ENCODE results near the gene HLCS. TPM values are rescaled to one million over a fixed set of nuclear protein-coding genes. Genes with fewer than 3 reads are reported as not detected.

HLCS gene
- total RNA-seq, 2 donors from 2014 or later: 6.9 to 10.0 TPM

DNA sequence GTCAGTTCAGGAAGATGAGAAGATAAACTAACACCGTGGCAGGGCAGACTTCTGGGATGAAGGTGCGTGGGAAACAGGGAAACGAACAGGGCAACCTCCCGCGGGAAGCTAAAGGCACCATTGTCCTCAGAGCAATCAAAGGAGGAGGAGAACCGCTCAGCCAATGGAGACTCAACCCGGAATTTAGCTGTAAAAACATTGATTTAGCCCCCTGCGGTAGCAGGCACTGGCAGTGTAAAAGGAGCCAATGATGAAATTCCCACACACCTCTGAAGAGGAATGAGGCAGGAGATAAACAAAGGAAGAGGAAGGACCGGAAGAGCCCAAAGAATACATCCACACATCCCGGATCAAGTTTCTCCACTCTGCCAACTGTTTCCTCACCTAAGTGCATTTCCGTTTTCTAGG is 19.5 kb downstream of the HLCS start:
- Histone ChIP-seq H3K27me3 (no peaks in the 10 kb centered on the region), H3K9me3 (peaks cover 0 to 4% of the 10 kb centered on the region in 2 donors), H3K4me1 (no peaks in the 10 kb centered on the region), H3K4me3 (no peak overlapping the region), H3K36me3 (no peaks in the 10 kb centered on the region), H3K27ac (no peak overlapping the region)
- DNase-seq (ENCODE audit: low spot score): no peak
- TF ChIP-seq CTCF (IDR thresholded peaks at IDR 0.05): no peak

DNA sequence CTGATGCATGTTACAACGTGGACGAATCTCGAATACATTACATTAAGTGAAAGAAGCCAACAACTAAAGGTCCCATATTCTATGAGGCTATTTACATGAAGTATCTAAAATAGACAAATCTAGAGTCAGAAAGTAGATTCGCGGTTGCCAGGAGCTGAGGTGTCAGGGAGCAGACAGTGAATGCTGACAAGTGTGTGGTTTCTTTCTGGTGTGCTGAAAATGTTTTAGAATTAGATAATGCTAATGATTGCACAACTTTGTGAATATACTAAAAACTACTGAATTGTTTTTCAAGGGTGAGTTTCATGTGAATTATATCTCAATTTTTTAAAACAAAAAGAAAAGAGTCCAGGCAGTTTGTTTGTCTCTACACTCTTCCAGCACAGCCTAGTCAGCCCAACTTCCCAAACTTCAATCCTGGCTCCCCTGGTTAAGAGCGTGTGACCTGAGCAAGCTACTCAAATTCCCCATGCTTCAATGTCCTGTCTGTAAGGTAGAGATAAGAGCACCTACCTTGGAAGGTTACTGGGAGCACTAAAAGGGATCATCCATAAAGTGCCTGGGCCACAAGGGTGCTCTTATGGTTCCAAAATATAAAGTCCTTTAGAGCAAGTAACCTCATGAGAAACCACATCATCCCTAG is 20.9 kb downstream of the HLCS start:
- Histone ChIP-seq H3K36me3 (no peaks in the 10 kb centered on the region), H3K4me1 (no peaks in the 10 kb centered on the region), H3K27ac (no peak overlapping the region), H3K9me3 (peaks cover 0 to 4% of the 10 kb centered on the region in 2 donors), H3K27me3 (no peaks in the 10 kb centered on the region), H3K4me3 (no peak overlapping the region)
- DNase-seq (ENCODE audit: low spot score): no peak
- TF ChIP-seq CTCF (IDR thresholded peaks at IDR 0.05): no peak

DNA sequence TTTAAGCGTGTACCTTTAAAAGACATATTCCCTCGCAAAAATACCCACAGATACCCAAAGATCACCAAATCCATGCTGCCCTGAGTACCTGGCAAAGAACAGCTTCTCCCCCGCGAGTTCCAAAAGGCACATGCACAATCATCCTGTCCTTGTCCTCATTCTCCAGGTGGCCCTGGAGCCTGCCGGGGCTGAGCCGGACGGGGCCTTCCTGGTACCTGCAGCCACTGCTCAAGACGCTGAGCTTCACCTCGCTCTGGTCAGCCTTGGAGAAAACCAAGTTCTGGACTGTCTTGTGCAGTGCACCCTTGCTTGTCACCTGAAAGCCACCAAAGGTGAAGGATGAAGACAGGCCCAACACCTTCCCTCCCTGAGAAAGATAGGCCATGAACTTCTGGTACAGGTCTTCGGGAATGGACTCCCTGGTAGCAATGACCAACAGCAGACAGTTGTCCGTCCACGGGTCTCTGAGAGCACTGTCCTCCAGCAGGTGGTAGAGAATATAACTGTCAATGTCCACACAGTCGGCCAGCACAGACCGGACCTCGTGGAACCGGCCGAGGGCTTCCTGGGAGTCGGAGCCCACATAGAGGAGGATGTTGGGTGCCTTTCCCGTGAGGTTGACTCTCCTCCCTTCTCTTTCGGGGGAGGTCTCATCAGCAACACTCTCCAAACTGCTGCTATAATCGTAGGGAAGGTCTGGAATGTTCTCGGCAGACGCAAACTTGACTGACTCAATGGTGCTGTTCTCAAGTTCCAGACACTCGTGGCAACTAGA is 29.9 kb downstream of the HLCS start:
- no peak for DNase-seq (ENCODE audit: low spot score)
- Histone ChIP-seq H3K9me3 (no peaks in the 10 kb centered on the region), H3K27me3 (no peaks in the 10 kb centered on the region), H3K4me3 (no peak overlapping the region), H3K4me1 (peaks cover 0 to 8% of the 10 kb centered on the region in 2 donors), H3K36me3 (peaks cover 10% of the 10 kb centered on the region), H3K27ac (no peak overlapping the region)
- no peak for TF ChIP-seq CTCF (IDR thresholded peaks at IDR 0.05)

DNA sequence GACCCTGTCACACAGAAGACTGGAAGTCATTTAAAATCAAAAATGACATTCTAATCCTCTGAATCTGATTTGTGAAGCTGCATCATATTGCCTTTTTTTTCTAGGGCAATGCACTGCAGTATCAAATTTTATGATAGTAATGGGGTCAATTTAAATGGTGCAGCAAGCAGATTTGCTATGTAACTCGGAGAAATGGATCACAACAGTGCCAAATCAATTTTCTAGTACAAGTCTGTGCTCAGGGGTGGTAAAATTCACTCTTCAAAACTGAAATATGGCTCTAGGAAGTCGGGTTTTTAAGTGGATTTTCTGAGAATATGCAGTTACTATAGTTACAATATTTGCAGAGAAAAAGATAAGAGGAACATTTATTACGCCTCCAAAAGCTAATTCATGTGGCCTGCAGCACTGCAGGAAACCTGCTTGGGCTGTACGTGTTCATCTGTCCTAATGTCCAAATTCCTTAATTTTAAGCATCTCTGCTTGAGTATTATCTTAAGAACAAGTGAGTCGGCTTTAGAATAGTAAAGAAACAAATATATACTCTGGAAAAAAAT is 31.5 kb downstream of the HLCS start:
- Histone ChIP-seq H3K27me3 (no peaks in the 10 kb centered on the region), H3K4me1 (peaks cover 0 to 8% of the 10 kb centered on the region in 2 donors), H3K4me3 (no peak overlapping the region), H3K36me3 (peaks cover 10% of the 10 kb centered on the region), H3K9me3 (no peaks in the 10 kb centered on the region), H3K27ac (no peak overlapping the region)
- TF ChIP-seq CTCF (IDR thresholded peaks at IDR 0.05): no peak
- no peak for DNase-seq (ENCODE audit: low spot score)

- Histone ChIP-seq H3K27me3 (no peaks in the 10 kb centered on the region), H3K27ac (no peak overlapping the region)
- no peak for TF ChIP-seq CTCF (IDR thresholded peaks at IDR 0.05)
Measured at GRCh38 chr21:36932161-36932816, 34.2 kb downstream of the HLCS start.

More at GRCh38 chr21:36932161-36932816, 34.2 kb downstream of the HLCS start:
- Histone ChIP-seq H3K4me1 (no peaks in the 10 kb centered on the region), H3K9me3 (no peaks in the 10 kb centered on the region), H3K36me3 (peaks cover 9% of the 10 kb centered on the region), H3K4me3 (no peak overlapping the region)
- DNase-seq (ENCODE audit: low spot score): no peak

Measured in right atrium auricular region (tissue), 2 donors.